WTC11 (cell line): Measurements from ENCODE around the gene DOP1B. TPM values are rescaled to one million over a fixed set of nuclear protein-coding genes. Genes with fewer than 3 reads are reported as not detected.

Experiments used
- ATAC-seq: fragments of 200-7000 bp; cut with Tn5 transposase; 2 replicates; pipeline ENCODE4 v1.10.0; 2021; ENCODE audit warnings: mild to moderate bottlenecking, moderate library complexity
- CTCF ChIA-PET: fragments of 300-600 bp; sonication (Branson Sonifier 250); formaldehyde crosslinking; loops from one replicate; lab custom pipeline; 2021; ENCODE audit warnings: antibody characterized with exemption; lab: Charles Lee
- POLR2A ChIA-PET: fragments of 350-600 bp; sonication (Branson Sonifier 250); formaldehyde crosslinking; loops from one replicate; lab custom pipeline; 2021; ENCODE audit warnings: antibody characterized with exemption; lab: Charles Lee
- DNase-seq: peaks from one replicate; pipeline ENCODE4 v3.0.0; 2021; ENCODE audit warnings: low spot score
- H3K27ac Mint-ChIP-seq: 2 replicates; pipeline ENCODE4 v1.8.0; 2021; ENCODE audit warnings: mixed read lengths
- H3K27me3 Mint-ChIP-seq: 2 replicates; pipeline ENCODE4 v1.8.0; 2021; ENCODE audit warnings: low read depth, mild to moderate bottlenecking, moderate library complexity, mixed read lengths
- H3K36me3 Mint-ChIP-seq: 2 replicates; pipeline ENCODE4 v1.8.0; 2021; ENCODE audit warnings: mixed read lengths
- H3K4me1 Mint-ChIP-seq: 2 replicates; pipeline ENCODE4 v1.8.0; 2022; ENCODE audit warnings: mixed read lengths
- H3K4me3 Mint-ChIP-seq: 2 replicates; pipeline ENCODE4 v1.8.0; 2021; ENCODE audit warnings: mild to moderate bottlenecking, moderate library complexity, mixed read lengths
- H3K9me3 Mint-ChIP-seq: 2 replicates; pipeline ENCODE4 v1.8.0; 2021; ENCODE audit warnings: mixed read lengths
- CREB1 ChIP-seq: sonication (generic); formaldehyde crosslinking; IDR thresholded peaks from 2 replicates; pipeline ENCODE4 v1.8.0; 2023; ENCODE audit warnings: mild to moderate bottlenecking, missing genetic modification reagents
- ELF4 ChIP-seq: sonication (generic); formaldehyde crosslinking; IDR thresholded peaks from 2 replicates; pipeline ENCODE4 v1.8.1; 2022; ENCODE audit warnings: low read depth, mild to moderate bottlenecking, moderate library complexity, missing genetic modification reagents
- EMX1 ChIP-seq: fragments of 250-450 bp; sonication (Bioruptor Pico); IDR thresholded peaks from 2 replicates; pipeline ENCODE4 v1.8.0; 2021; ENCODE audit warnings: mild to moderate bottlenecking
- ESRRA ChIP-seq: sonication (generic); formaldehyde crosslinking; IDR thresholded peaks from 2 replicates; pipeline ENCODE4 v1.8.1; 2022; ENCODE audit warnings: mild to moderate bottlenecking, missing genetic modification reagents, borderline replicate concordance
- FOXJ3 ChIP-seq: sonication (generic); formaldehyde crosslinking; IDR thresholded peaks from 2 replicates; pipeline ENCODE4 v1.9.0; 2021; ENCODE audit warnings: missing genetic modification reagents, mild to moderate bottlenecking, borderline replicate concordance
- GABPB1 ChIP-seq: sonication (generic); formaldehyde crosslinking; IDR thresholded peaks from 2 replicates; pipeline ENCODE4 v1.8.1; 2023; ENCODE audit warnings: mild to moderate bottlenecking, missing genetic modification reagents
- IRF2 ChIP-seq: sonication (generic); formaldehyde crosslinking; IDR thresholded peaks from 2 replicates; pipeline ENCODE4 v1.8.0; 2022; ENCODE audit warnings: low read depth, missing genetic modification reagents, borderline replicate concordance
- MXD4 ChIP-seq: fragments of 250-450 bp; sonication (Bioruptor Pico); IDR thresholded peaks from 2 replicates; pipeline ENCODE4 v1.8.0; 2021; ENCODE audit warnings: mild to moderate bottlenecking, moderate library complexity, borderline replicate concordance
- NR3C1 ChIP-seq: sonication (generic); formaldehyde crosslinking; conservative IDR thresholded peaks from 2 replicates; pipeline ENCODE4 v1.8.1; 2023; ENCODE audit warnings: low read depth, mild to moderate bottlenecking, missing genetic modification reagents
- TCF7 ChIP-seq: sonication (generic); formaldehyde crosslinking; IDR thresholded peaks from 2 replicates; pipeline ENCODE4 v1.8.0; 2022; ENCODE audit warnings: mild to moderate bottlenecking, low read depth, missing genetic modification reagents, moderate library complexity
- ZNF219 ChIP-seq: sonication (generic); formaldehyde crosslinking; IDR thresholded peaks from 2 replicates; pipeline ENCODE4 v1.8.0; 2023; ENCODE audit warnings: missing genetic modification reagents, mild to moderate bottlenecking, borderline replicate concordance
- ZNF317 ChIP-seq: sonication (generic); formaldehyde crosslinking; IDR thresholded peaks from 2 replicates; pipeline ENCODE4 v1.8.1; 2023; ENCODE audit warnings: low read depth, mild to moderate bottlenecking, moderate library complexity, missing genetic modification reagents, borderline replicate concordance
- total RNA-seq: library from RNA; stranded (reverse); gene quantifications from 3 replicates; pipeline ENCODE4 v1.2.3, GENCODE V29; 2021
- TF ChIP-seq, protein P1 (sequence below): sonication (generic); formaldehyde crosslinking; conservative IDR thresholded peaks from 2 replicates; pipeline ENCODE4 v1.8.1; 2023; ENCODE audit warnings: mild to moderate bottlenecking, low read depth, missing genetic modification reagents, moderate library complexity
- TF ChIP-seq, protein P2 (sequence below): sonication (generic); formaldehyde crosslinking; IDR thresholded peaks from 2 replicates; pipeline ENCODE4 v1.8.0; 2022; ENCODE audit warnings: missing genetic modification reagents
- TF ChIP-seq, protein P3 (sequence below): sonication (generic); formaldehyde crosslinking; IDR thresholded peaks from 2 replicates; pipeline ENCODE4 v1.8.1; 2023; ENCODE audit warnings: mild to moderate bottlenecking, moderate library complexity, missing genetic modification reagents
- TF ChIP-seq, protein P4 (sequence below): sonication (generic); formaldehyde crosslinking; IDR thresholded peaks from 2 replicates; pipeline ENCODE4 v1.8.0; 2022; ENCODE audit warnings: mild to moderate bottlenecking, missing genetic modification reagents
- TF ChIP-seq, protein P5 (sequence below): sonication (generic); formaldehyde crosslinking; IDR thresholded peaks from 2 replicates; pipeline ENCODE4 v1.8.0; 2023; ENCODE audit warnings: missing genetic modification reagents, mild to moderate bottlenecking, borderline replicate concordance
- TF ChIP-seq, protein P6 (sequence below): fragments of 250-450 bp; sonication (Bioruptor Pico); IDR thresholded peaks from 2 replicates; pipeline ENCODE4 v1.8.0; 2021; ENCODE audit warnings: mild to moderate bottlenecking
- TF ChIP-seq, protein P7 (sequence below): fragments of 250-450 bp; sonication (Bioruptor Pico); IDR thresholded peaks from 2 replicates; pipeline ENCODE4 v1.9.0; 2021; ENCODE audit warnings: mild to moderate bottlenecking
- TF ChIP-seq, protein P8 (sequence below): fragments of 250-450 bp; sonication (Bioruptor Pico); IDR thresholded peaks from 2 replicates; pipeline ENCODE4 v1.9.0; 2021; ENCODE audit warnings: mild to moderate bottlenecking

Gene DOP1B
- total RNA-seq, 1 experiment from 2014 or later: 11.4 TPM

DNA sequence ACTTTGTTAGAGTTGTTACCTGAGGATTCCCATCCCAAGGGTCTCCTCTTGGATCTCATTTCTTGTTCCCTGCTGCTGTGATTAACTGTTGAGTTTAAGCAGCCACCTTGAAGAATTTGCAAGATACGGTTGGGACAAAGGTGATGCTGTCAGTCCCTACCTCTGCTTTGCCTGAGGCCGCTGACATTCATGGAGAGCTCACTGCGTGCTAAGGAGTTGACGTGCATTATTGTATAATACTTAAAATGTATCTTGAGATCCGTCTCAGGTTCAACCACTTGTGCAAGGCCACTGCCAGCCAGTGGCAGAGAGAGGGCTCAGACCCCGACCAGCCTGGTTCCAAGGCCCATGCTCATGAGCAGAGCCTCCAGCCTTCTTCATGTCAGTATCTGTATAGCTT is 14.2 kb downstream of the DOP1B start:
- H3K27ac Mint-ChIP-seq: no peak overlapping the region
- peaks cover 12% of the 10 kb centered on the region for H3K36me3 Mint-ChIP-seq
- no peaks in the 10 kb centered on the region for H3K4me1 Mint-ChIP-seq
- ATAC-seq (no peak), DNase-seq (no peak)
- H3K9me3 Mint-ChIP-seq: no peaks in the 10 kb centered on the region
- POLR2A ChIA-PET: no interaction called here
- H3K4me3 Mint-ChIP-seq: no peak overlapping the region
- TF ChIP-seq ELF4 (no peak), GABPB1 (CRISPR knock-in tag) (no peak), ZNF317 (CRISPR knock-in tag) (no peak), MXD4 (CRISPR knock-in tag) (no peak), FOXJ3 (CRISPR knock-in tag) (no peak), ZNF219 (no peak), ESRRA (CRISPR knock-in tag) (no peak), NR3C1 (CRISPR knock-in tag) (no peak), IRF2 (no peak), EMX1 (CRISPR knock-in tag) (no peak), CREB1 (no peak), TCF7 (CRISPR knock-in tag) (no peak)
- TF ChIP-seq, protein P1, sequence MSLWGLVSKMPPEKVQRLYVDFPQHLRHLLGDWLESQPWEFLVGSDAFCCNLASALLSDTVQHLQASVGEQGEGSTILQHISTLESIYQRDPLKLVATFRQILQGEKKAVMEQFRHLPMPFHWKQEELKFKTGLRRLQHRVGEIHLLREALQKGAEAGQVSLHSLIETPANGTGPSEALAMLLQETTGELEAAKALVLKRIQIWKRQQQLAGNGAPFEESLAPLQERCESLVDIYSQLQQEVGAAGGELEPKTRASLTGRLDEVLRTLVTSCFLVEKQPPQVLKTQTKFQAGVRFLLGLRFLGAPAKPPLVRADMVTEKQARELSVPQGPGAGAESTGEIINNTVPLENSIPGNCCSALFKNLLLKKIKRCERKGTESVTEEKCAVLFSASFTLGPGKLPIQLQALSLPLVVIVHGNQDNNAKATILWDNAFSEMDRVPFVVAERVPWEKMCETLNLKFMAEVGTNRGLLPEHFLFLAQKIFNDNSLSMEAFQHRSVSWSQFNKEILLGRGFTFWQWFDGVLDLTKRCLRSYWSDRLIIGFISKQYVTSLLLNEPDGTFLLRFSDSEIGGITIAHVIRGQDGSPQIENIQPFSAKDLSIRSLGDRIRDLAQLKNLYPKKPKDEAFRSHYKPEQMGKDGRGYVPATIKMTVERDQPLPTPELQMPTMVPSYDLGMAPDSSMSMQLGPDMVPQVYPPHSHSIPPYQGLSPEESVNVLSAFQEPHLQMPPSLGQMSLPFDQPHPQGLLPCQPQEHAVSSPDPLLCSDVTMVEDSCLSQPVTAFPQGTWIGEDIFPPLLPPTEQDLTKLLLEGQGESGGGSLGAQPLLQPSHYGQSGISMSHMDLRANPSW: no peak
- TF ChIP-seq, protein P2, sequence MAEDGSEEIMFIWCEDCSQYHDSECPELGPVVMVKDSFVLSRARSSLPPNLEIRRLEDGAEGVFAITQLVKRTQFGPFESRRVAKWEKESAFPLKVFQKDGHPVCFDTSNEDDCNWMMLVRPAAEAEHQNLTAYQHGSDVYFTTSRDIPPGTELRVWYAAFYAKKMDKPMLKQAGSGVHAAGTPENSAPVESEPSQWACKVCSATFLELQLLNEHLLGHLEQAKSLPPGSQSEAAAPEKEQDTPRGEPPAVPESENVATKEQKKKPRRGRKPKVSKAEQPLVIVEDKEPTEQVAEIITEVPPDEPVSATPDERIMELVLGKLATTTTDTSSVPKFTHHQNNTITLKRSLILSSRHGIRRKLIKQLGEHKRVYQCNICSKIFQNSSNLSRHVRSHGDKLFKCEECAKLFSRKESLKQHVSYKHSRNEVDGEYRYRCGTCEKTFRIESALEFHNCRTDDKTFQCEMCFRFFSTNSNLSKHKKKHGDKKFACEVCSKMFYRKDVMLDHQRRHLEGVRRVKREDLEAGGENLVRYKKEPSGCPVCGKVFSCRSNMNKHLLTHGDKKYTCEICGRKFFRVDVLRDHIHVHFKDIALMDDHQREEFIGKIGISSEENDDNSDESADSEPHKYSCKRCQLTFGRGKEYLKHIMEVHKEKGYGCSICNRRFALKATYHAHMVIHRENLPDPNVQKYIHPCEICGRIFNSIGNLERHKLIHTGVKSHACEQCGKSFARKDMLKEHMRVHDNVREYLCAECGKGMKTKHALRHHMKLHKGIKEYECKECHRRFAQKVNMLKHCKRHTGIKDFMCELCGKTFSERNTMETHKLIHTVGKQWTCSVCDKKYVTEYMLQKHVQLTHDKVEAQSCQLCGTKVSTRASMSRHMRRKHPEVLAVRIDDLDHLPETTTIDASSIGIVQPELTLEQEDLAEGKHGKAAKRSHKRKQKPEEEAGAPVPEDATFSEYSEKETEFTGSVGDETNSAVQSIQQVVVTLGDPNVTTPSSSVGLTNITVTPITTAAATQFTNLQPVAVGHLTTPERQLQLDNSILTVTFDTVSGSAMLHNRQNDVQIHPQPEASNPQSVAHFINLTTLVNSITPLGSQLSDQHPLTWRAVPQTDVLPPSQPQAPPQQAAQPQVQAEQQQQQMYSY (CRISPR knock-in tag): no peak
- TF ChIP-seq, protein P3, sequence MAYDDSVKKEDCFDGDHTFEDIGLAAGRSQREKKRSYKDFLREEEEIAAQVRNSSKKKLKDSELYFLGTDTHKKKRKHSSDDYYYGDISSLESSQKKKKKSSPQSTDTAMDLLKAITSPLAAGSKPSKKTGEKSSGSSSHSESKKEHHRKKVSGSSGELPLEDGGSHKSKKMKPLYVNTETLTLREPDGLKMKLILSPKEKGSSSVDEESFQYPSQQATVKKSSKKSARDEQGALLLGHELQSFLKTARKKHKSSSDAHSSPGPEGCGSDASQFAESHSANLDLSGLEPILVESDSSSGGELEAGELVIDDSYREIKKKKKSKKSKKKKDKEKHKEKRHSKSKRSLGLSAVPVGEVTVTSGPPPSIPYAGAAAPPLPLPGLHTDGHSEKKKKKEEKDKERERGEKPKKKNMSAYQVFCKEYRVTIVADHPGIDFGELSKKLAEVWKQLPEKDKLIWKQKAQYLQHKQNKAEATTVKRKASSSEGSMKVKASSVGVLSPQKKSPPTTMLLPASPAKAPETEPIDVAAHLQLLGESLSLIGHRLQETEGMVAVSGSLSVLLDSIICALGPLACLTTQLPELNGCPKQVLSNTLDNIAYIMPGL (CRISPR knock-in tag): no peak
- TF ChIP-seq, protein P4, sequence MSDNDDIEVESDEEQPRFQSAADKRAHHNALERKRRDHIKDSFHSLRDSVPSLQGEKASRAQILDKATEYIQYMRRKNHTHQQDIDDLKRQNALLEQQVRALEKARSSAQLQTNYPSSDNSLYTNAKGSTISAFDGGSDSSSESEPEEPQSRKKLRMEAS (CRISPR knock-in tag): no peak
- TF ChIP-seq, protein P5, sequence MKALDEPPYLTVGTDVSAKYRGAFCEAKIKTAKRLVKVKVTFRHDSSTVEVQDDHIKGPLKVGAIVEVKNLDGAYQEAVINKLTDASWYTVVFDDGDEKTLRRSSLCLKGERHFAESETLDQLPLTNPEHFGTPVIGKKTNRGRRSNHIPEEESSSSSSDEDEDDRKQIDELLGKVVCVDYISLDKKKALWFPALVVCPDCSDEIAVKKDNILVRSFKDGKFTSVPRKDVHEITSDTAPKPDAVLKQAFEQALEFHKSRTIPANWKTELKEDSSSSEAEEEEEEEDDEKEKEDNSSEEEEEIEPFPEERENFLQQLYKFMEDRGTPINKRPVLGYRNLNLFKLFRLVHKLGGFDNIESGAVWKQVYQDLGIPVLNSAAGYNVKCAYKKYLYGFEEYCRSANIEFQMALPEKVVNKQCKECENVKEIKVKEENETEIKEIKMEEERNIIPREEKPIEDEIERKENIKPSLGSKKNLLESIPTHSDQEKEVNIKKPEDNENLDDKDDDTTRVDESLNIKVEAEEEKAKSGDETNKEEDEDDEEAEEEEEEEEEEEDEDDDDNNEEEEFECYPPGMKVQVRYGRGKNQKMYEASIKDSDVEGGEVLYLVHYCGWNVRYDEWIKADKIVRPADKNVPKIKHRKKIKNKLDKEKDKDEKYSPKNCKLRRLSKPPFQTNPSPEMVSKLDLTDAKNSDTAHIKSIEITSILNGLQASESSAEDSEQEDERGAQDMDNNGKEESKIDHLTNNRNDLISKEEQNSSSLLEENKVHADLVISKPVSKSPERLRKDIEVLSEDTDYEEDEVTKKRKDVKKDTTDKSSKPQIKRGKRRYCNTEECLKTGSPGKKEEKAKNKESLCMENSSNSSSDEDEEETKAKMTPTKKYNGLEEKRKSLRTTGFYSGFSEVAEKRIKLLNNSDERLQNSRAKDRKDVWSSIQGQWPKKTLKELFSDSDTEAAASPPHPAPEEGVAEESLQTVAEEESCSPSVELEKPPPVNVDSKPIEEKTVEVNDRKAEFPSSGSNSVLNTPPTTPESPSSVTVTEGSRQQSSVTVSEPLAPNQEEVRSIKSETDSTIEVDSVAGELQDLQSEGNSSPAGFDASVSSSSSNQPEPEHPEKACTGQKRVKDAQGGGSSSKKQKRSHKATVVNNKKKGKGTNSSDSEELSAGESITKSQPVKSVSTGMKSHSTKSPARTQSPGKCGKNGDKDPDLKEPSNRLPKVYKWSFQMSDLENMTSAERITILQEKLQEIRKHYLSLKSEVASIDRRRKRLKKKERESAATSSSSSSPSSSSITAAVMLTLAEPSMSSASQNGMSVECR: no peak
- TF ChIP-seq, protein P6, sequence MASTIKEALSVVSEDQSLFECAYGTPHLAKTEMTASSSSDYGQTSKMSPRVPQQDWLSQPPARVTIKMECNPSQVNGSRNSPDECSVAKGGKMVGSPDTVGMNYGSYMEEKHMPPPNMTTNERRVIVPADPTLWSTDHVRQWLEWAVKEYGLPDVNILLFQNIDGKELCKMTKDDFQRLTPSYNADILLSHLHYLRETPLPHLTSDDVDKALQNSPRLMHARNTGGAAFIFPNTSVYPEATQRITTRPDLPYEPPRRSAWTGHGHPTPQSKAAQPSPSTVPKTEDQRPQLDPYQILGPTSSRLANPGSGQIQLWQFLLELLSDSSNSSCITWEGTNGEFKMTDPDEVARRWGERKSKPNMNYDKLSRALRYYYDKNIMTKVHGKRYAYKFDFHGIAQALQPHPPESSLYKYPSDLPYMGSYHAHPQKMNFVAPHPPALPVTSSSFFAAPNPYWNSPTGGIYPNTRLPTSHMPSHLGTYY (CRISPR knock-in tag): no peak
- TF ChIP-seq, protein P7, sequence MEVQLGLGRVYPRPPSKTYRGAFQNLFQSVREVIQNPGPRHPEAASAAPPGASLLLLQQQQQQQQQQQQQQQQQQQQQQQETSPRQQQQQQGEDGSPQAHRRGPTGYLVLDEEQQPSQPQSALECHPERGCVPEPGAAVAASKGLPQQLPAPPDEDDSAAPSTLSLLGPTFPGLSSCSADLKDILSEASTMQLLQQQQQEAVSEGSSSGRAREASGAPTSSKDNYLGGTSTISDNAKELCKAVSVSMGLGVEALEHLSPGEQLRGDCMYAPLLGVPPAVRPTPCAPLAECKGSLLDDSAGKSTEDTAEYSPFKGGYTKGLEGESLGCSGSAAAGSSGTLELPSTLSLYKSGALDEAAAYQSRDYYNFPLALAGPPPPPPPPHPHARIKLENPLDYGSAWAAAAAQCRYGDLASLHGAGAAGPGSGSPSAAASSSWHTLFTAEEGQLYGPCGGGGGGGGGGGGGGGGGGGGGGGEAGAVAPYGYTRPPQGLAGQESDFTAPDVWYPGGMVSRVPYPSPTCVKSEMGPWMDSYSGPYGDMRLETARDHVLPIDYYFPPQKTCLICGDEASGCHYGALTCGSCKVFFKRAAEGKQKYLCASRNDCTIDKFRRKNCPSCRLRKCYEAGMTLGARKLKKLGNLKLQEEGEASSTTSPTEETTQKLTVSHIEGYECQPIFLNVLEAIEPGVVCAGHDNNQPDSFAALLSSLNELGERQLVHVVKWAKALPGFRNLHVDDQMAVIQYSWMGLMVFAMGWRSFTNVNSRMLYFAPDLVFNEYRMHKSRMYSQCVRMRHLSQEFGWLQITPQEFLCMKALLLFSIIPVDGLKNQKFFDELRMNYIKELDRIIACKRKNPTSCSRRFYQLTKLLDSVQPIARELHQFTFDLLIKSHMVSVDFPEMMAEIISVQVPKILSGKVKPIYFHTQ (CRISPR knock-in tag): no peak
- TF ChIP-seq, protein P8, sequence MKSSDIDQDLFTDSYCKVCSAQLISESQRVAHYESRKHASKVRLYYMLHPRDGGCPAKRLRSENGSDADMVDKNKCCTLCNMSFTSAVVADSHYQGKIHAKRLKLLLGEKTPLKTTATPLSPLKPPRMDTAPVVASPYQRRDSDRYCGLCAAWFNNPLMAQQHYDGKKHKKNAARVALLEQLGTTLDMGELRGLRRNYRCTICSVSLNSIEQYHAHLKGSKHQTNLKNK (CRISPR knock-in tag): no peak
- no peaks in the 10 kb centered on the region for H3K27me3 Mint-ChIP-seq
- CTCF ChIA-PET: interaction anchor here (3.3 kb wide), 1 partner anchor 39 kb away, joined by 13 read pairs; no protein-coding TSS in a partner anchor
